GM19035 (cell line): ENCODE measurements around the gene PRSS48.
A peak's percentile ranks its signal among the peaks of the same experiment; 100 is the strongest.
"Not testable (repeated sequence)": the region's sequence is repeated elsewhere in the genome, so short reads cannot be mapped to it uniquely, and the experiment has no call there.

Experiments used
- ATAC-seq: cut with Tn5 transposase; IDR thresholded peaks from one replicate; pipeline ENCODE4 v1.9.1; 2021; ENCODE audit not compliant: unreplicated experiment

PRSS48 gene

GRCh38 chr4:151259752-151260151, 17.2 kb upstream of the PRSS48 start:
- no peak for ATAC-seq

- ATAC-seq: no peak
Measured at GRCh38 chr4:151260526-151260925, 16.4 kb upstream of the PRSS48 start.

GRCh38 chr4:151263455-151263854, 13.5 kb upstream of the PRSS48 start:
- ATAC-seq: no peak

GRCh38 chr4:151266497-151266896, 10.5 kb upstream of the PRSS48 start:
- ATAC-seq: no peak

GRCh38 chr4:151267104-151267503, 9.9 kb upstream of the PRSS48 start:
- ATAC-seq: no peak

- ATAC-seq: no peak
Measured at GRCh38 chr4:151267822-151268535, 9.0 kb upstream of the PRSS48 start.

GRCh38 chr4:151268905-151269304, 8.1 kb upstream of the PRSS48 start:
- not testable (repeated sequence) for ATAC-seq

- no peak for ATAC-seq
Measured at GRCh38 chr4:151284534-151285245, 7.7 kb downstream of the PRSS48 start.

GRCh38 chr4:151287409-151287808, 10.4 kb downstream of the PRSS48 start:
- ATAC-seq: no peak

- ATAC-seq: no peak
Measured at GRCh38 chr4:151291485-151291884, 14.5 kb downstream of the PRSS48 start.

GRCh38 chr4:151292038-151292437, 15.1 kb downstream of the PRSS48 start:
- no peak for ATAC-seq

- ATAC-seq: no peak
Measured at GRCh38 chr4:151294833-151295496, 18.0 kb downstream of the PRSS48 start.

- no peak for ATAC-seq
Measured at GRCh38 chr4:151296227-151296626, 19.3 kb downstream of the PRSS48 start.

- no peak for ATAC-seq
Measured at GRCh38 chr4:151297170-151297569, 20.2 kb downstream of the PRSS48 start.

GRCh38 chr4:151302432-151302831, 25.5 kb downstream of the PRSS48 start:
- ATAC-seq: no peak

- ATAC-seq: no peak
Measured at GRCh38 chr4:151304226-151304625, 27.3 kb downstream of the PRSS48 start.

GRCh38 chr4:151304755-151305154, 27.8 kb downstream of the PRSS48 start:
- ATAC-seq: peak; percentile 84

GRCh38 chr4:151310124-151310728, 33.3 kb downstream of the PRSS48 start:
- ATAC-seq: no peak

- no peak for ATAC-seq
Measured at GRCh38 chr4:151313306-151314009, 36.5 kb downstream of the PRSS48 start.

- no peak for ATAC-seq
Measured at GRCh38 chr4:151314010-151314355, 37.0 kb downstream of the PRSS48 start.

- ATAC-seq: no peak
Measured at GRCh38 chr4:151314479-151314878, 37.5 kb downstream of the PRSS48 start.
